OCI-LY3 (cell line): ENCODE data around the gene ZNF639.
"Not testable (repeated sequence)": the region's sequence is repeated elsewhere in the genome, so short reads cannot be mapped to it uniquely, and the experiment has no call there.

Experiments used
- H2AFZ ChIP-seq: fragments of 200-600, 300-600 bp; shearing (Covaris generic); 2 replicates; pipeline ENCODE4 v1.6.0; 2014; ENCODE audit warnings: antibody characterized with exemption, low read depth, low read length
- H3K27ac ChIP-seq: fragments of 200-600, 300-600 bp; sonication (generic); 2 replicates; pipeline ENCODE4 v1.5.1; 2014; ENCODE audit warnings: mild to moderate bottlenecking, low read length, moderate library complexity, mixed read lengths
- H3K27me3 ChIP-seq: fragments of 200-600, 300-600 bp; sonication (generic); 2 replicates; pipeline ENCODE4 v1.6.1; 2014; ENCODE audit warnings: low read depth, low read length, mixed read lengths
- H3K36me3 ChIP-seq: fragments of 200-600, 300-600 bp; sonication (generic); replicated peaks from 2 replicates; pipeline ENCODE3; 2014; ENCODE audit warnings: low read depth, low read length, mixed read lengths
- H3K4me1 ChIP-seq: fragments of 300-600, 200-600 bp; sonication (generic); 2 replicates; pipeline ENCODE4 v1.6.1; 2014; ENCODE audit warnings: low read length, mixed read lengths
- H3K4me2 ChIP-seq: fragments of 200-600, 300-600 bp; sonication (generic); 2 replicates; pipeline ENCODE4 v1.6.1; 2014; ENCODE audit warnings: low read length, mixed read lengths
- H3K4me3 ChIP-seq: fragments of 300-600, 200-600 bp; sonication (generic); 2 replicates; pipeline ENCODE4 v1.5.1; 2014; ENCODE audit warnings: antibody characterized with exemption, mild to moderate bottlenecking, low read length, moderate library complexity
- H3K79me2 ChIP-seq: fragments of 300-600, 200-600 bp; shearing (Covaris generic); 2 replicates; pipeline ENCODE4 v1.6.1; 2014; ENCODE audit warnings: mild to moderate bottlenecking, low read length, mixed read lengths
- H3K9ac ChIP-seq: fragments of 300-600, 200-600 bp; shearing (Covaris generic); 2 replicates; pipeline ENCODE4 v1.6.0; 2014; ENCODE audit warnings: mild to moderate bottlenecking, low read length, moderate library complexity
- H3K9me3 ChIP-seq: fragments of 200-600, 300-600 bp; shearing (Covaris generic); 2 replicates; pipeline ENCODE4 v1.6.1; 2014; ENCODE audit warnings: low read length, mixed read lengths; ENCODE audit not compliant: insufficient read depth
- H4K20me1 ChIP-seq: fragments of 200-600, 300-600 bp; sonication (generic); 2 replicates; pipeline ENCODE4 v1.6.1; 2016; ENCODE audit warnings: low read length, mixed read lengths; ENCODE audit not compliant: insufficient read depth
- CTCF ChIP-seq: fragments of 200-600, 300-600 bp; sonication (generic); IDR thresholded peaks from 2 replicates; pipeline ENCODE4 v1.5.1; 2014; ENCODE audit warnings: antibody characterized with exemption, low read length, low read depth
- EZH2phosphoT487 ChIP-seq: fragments of 200-600 bp; shearing (Covaris generic); IDR thresholded peaks from 2 replicates; pipeline ENCODE4 v1.6.1; 2018; ENCODE audit warnings: antibody characterized with exemption, mixed run types, low read depth

The ZNF639 gene

GRCh38 chr3:179322286-179323196 is at the start of gene ZNF639:
TSS of gene ZNF639 (plus strand) at chr3:179323031. CDS start at chr3:179328294, 5,263 bp downstream.
- peak within 1 kb of the TSS; percentile 95 for H2AFZ ChIP-seq
- peak within 1 kb of the TSS; percentile 74 for H3K27ac ChIP-seq
- H4K20me1 ChIP-seq = peaks cover 22% of the 10 kb centered on the region
- TF ChIP-seq EZH2phosphoT487 = no peak
- peak; percentile 71 for TF ChIP-seq CTCF
- peaks cover 22% of the 10 kb centered on the region for H3K4me1 ChIP-seq
- peaks cover 52% of the 10 kb centered on the region for H3K79me2 ChIP-seq
- H3K9me3 ChIP-seq = no peaks in the 10 kb centered on the region
- H3K27me3 ChIP-seq = no peaks in the 10 kb centered on the region
- H3K36me3 ChIP-seq = peaks cover 6% of the 10 kb centered on the region
- H3K4me3 ChIP-seq = peak within 1 kb of the TSS; percentile 93
- peak within 1 kb of the TSS; percentile 95 for H3K4me2 ChIP-seq
- H3K9ac ChIP-seq = peak within 1 kb of the TSS; percentile 90

- not testable (repeated sequence) for H2AFZ ChIP-seq, H3K4me2 ChIP-seq, H3K4me3 ChIP-seq, H3K9ac ChIP-seq, H3K79me2 ChIP-seq, H4K20me1 ChIP-seq, H3K4me1 ChIP-seq, H3K36me3 ChIP-seq, H3K27me3 ChIP-seq, H3K9me3 ChIP-seq, H3K27ac ChIP-seq
Measured at GRCh38 chr3:179274434-179274833, 48.4 kb upstream of the ZNF639 start.

- no peak for TF ChIP-seq CTCF
- TF ChIP-seq EZH2phosphoT487 = no peak
- Histone ChIP-seq H3K4me3 (no peak overlapping the region), H3K27ac (no peak overlapping the region), H3K9ac (no peak overlapping the region), H3K4me2 (no peak overlapping the region), H2AFZ (no peak overlapping the region), H3K9me3 (no peaks in the 10 kb centered on the region), H4K20me1 (no peaks in the 10 kb centered on the region), H3K4me1 (peaks cover 7% of the 10 kb centered on the region), H3K27me3 (no peaks in the 10 kb centered on the region), H3K36me3 (no peaks in the 10 kb centered on the region), H3K79me2 (no peaks in the 10 kb centered on the region)
Measured at GRCh38 chr3:179276001-179276400, 46.8 kb upstream of the ZNF639 start.

GRCh38 chr3:179276743-179277142 is 46.1 kb upstream of the ZNF639 start:
- Histone ChIP-seq H3K27ac (no peak overlapping the region), H2AFZ (no peak overlapping the region), H3K27me3 (no peaks in the 10 kb centered on the region), H3K4me3 (no peak overlapping the region), H4K20me1 (no peaks in the 10 kb centered on the region), H3K9ac (no peak overlapping the region), H3K36me3 (no peaks in the 10 kb centered on the region), H3K4me1 (peaks cover 7% of the 10 kb centered on the region), H3K4me2 (no peak overlapping the region), H3K79me2 (no peaks in the 10 kb centered on the region), H3K9me3 (no peaks in the 10 kb centered on the region)
- TF ChIP-seq CTCF (no peak), EZH2phosphoT487 (no peak)
